Neural progenitor cell (in vitro differentiated cells): ENCODE data around the gene DLL3.

ENCODE experiments used
- EZH2 ChIP-seq: fragments of 200-600 bp; sonication (generic); IDR thresholded peaks from 2 replicates; pipeline ENCODE4 v1.6.1; 2017; ENCODE audit warnings: antibody characterized with exemption, mild to moderate bottlenecking, moderate library complexity
- EZH2phosphoT487 ChIP-seq: fragments of 200-600 bp; sonication (generic); IDR thresholded peaks from 2 replicates; pipeline ENCODE4 v1.6.1; 2017; ENCODE audit warnings: antibody characterized with exemption
- TF ChIP-seq, protein P1 (sequence below): fragments of 200-600 bp; sonication (generic); IDR thresholded peaks from 2 replicates; pipeline ENCODE4 v1.5.1; 2017; ENCODE audit warnings: antibody characterized with exemption, mild to moderate bottlenecking

- TF ChIP-seq, protein P1, sequence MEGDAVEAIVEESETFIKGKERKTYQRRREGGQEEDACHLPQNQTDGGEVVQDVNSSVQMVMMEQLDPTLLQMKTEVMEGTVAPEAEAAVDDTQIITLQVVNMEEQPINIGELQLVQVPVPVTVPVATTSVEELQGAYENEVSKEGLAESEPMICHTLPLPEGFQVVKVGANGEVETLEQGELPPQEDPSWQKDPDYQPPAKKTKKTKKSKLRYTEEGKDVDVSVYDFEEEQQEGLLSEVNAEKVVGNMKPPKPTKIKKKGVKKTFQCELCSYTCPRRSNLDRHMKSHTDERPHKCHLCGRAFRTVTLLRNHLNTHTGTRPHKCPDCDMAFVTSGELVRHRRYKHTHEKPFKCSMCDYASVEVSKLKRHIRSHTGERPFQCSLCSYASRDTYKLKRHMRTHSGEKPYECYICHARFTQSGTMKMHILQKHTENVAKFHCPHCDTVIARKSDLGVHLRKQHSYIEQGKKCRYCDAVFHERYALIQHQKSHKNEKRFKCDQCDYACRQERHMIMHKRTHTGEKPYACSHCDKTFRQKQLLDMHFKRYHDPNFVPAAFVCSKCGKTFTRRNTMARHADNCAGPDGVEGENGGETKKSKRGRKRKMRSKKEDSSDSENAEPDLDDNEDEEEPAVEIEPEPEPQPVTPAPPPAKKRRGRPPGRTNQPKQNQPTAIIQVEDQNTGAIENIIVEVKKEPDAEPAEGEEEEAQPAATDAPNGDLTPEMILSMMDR, result no peak
- TF ChIP-seq EZH2, result no peak
- TF ChIP-seq EZH2phosphoT487, result no peak
Measured at GRCh38 chr19:39540333-39540673, 41.6 kb downstream of the DLL3 start.
